Upper lobe of left lung (tissue), 6 donors: ENCODE data around the gene AHI1. TPM values are rescaled to one million over a fixed set of nuclear protein-coding genes. Genes with fewer than 3 reads are reported as not detected.

Experiments used
- ATAC-seq, 2 donors: fragments of 200-7000 bp; cut with Tn5 transposase; one replicate each; pipeline ENCODE4 v1.9.1; 2022; ENCODE audit warnings: mild to moderate bottlenecking in 2 of 2, moderate library complexity in 2 of 2; ENCODE audit not compliant: low FRiP score in 2 of 2
- DNase-seq, 2 donors: peaks; one replicate each; pipeline ENCODE4 v3.0.0-alpha.2; 2019 to 2020
- H3K27ac ChIP-seq, 4 donors: fragments of 200-600 bp; sonication (generic); one replicate each; pipeline ENCODE4 v1.5.1; 2016 to 2019
- H3K27me3 ChIP-seq, 4 donors: fragments of 200-600 bp; sonication (generic); one replicate each; pipeline ENCODE4 v1.5.1; 2017 to 2019
- H3K36me3 ChIP-seq, 4 donors: fragments of 200-600 bp; sonication (generic); one replicate each; pipeline ENCODE4 v1.5.1; 2016 to 2019
- H3K4me1 ChIP-seq, 4 donors: fragments of 200-600 bp; sonication (generic); one replicate each; pipeline ENCODE4 v1.5.1; 2018 to 2019
- H3K4me3 ChIP-seq, 4 donors: fragments of 200-600 bp; sonication (generic); one replicate each; pipeline ENCODE4 v1.5.1; 2017 to 2019; ENCODE audit warnings: mild to moderate bottlenecking in 2 of 4, moderate library complexity in 1 of 4
- H3K9me3 ChIP-seq, 4 donors: fragments of 200-600 bp; sonication (generic); one replicate each; pipeline ENCODE4 v1.5.1; 2018 to 2019
- CTCF ChIP-seq, 6 experiments: fragments of 450-650 bp in 4 of 6; fragments of 200-600 bp in 2 of 6; sonication (generic) in 2 of 6; IDR thresholded peaks; one replicate each; pipeline ENCODE4 v1.5.1; 2016 to 2019; ENCODE audit warnings: antibody characterized with exemption in 6 of 6
- EP300 ChIP-seq, 4 donors: sonication (generic); formaldehyde crosslinking; IDR thresholded peaks; one replicate each; pipeline ENCODE4 v1.5.1; 2017; ENCODE audit warnings: antibody characterized with exemption in 4 of 4, control low read depth in 2 of 4
- POLR2A ChIP-seq, 4 donors: fragments of 450-650 bp; IDR thresholded peaks; one replicate each; pipeline ENCODE4 v1.5.1; 2016 to 2017; ENCODE audit warnings: antibody characterized with exemption in 4 of 4, mild to moderate bottlenecking in 2 of 4
- POLR2AphosphoS5 ChIP-seq, 2 donors: sonication (generic); formaldehyde crosslinking; IDR thresholded peaks; one replicate each; pipeline ENCODE4 v1.5.1; 2017; ENCODE audit warnings: antibody characterized with exemption in 2 of 2
- WGBS, 2 donors: methylation state at CpG; one replicate each; pipeline ENCODE4 v1.1.5; 2017 to 2018; 5-methylcytosine and 5-hydroxymethylcytosine counted together
- total RNA-seq, 6 donors: library from RNA; depleted of rRNA in 4 of 6; stranded (reverse); fragments of >200 nt in 4 of 6; gene quantifications; one replicate each; pipeline versions ENCODE4 v1.1.0 to v1.2.1, GENCODE V29; 2016 to 2021
- donor health status: DM: no; HTN: no; CAD: no; lungs with moderate emphysema.
- donor health status: DM: no; HTN: yes; CAD: no; lungs with severe emphysema.

Gene AHI1
- total RNA-seq, 6 donors from 2014 or later: 17.1 to 57.6 (median 40.3) TPM

- Histone ChIP-seq H3K27ac (no peak overlapping the region), H3K4me1 (no peaks in the 10 kb centered on the region), H3K4me3 (no peak overlapping the region), H3K9me3 (peaks cover 20 to 40% (median 30%) of the 10 kb centered on the region in 4 donors), H3K27me3 (no peaks in the 10 kb centered on the region), H3K36me3 (peaks cover 5 to 34% (median 19%) of the 10 kb centered on the region in 4 donors)
- no peak for ATAC-seq
- WGBS, 2 donors: 93 to 98% methylated on average over 3 of the region's 3 CpGs
- TF ChIP-seq CTCF (IDR thresholded peaks at IDR 0.05): no peak
- no peak for DNase-seq
Measured at GRCh38 chr6:135481783-135482369, 15.7 kb downstream of the AHI1 start.

DNA sequence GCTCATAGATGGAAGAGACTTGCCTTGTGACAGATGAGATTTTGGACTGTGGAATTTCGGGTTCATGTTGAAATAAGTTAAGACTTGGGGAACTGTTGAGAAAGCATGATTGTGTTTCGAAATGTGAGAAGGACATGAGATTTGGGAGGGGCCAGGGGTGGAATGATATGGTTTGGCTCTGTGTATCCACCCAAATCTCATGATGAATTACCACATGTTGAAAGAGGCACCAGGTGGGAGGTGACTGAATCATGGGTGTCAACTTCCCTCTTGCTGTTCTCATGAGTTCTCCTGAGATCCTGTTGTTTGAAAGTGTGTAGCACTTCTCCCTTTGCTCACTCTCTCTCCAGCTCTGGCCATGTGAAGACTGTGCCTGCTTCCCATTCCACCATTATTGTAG lies 17.9 kb downstream of the AHI1 start:
- Histone ChIP-seq H3K36me3 (peaks cover 5 to 17% (median 14%) of the 10 kb centered on the region in 4 donors), H3K4me3 (no peak overlapping the region), H3K27me3 (no peaks in the 10 kb centered on the region), H3K27ac (no peak overlapping the region), H3K4me1 (no peaks in the 10 kb centered on the region), H3K9me3 (peaks cover 20 to 39% (median 30%) of the 10 kb centered on the region in 4 donors)
- no peak for ATAC-seq
- WGBS, 2 donors: 78 to 92% methylated on average over 2 of the region's 2 CpGs
- DNase-seq: no peak
- no peak for TF ChIP-seq EP300 (IDR thresholded peaks at IDR 0.05)

- DNase-seq: no peak
- no peaks in the 10 kb centered on the region for H3K27me3 ChIP-seq
- ATAC-seq: no peak
- no peaks in the 10 kb centered on the region for H3K4me1 ChIP-seq
- H3K4me3 ChIP-seq: no peak overlapping the region
- H3K36me3 ChIP-seq: peaks cover 5 to 14% (median 7%) of the 10 kb centered on the region in 4 donors
- TF ChIP-seq POLR2AphosphoS5 (IDR thresholded peaks at IDR 0.05): no peak
- TF ChIP-seq CTCF (IDR thresholded peaks at IDR 0.05): no peak
- TF ChIP-seq POLR2A (IDR thresholded peaks at IDR 0.05): no peak
- TF ChIP-seq EP300 (IDR thresholded peaks at IDR 0.05): no peak
- H3K9me3 ChIP-seq: peaks cover 12 to 35% (median 26%) of the 10 kb centered on the region in 4 donors
- H3K27ac ChIP-seq: no peak overlapping the region
Measured at GRCh38 chr6:135478626-135479025, 18.9 kb downstream of the AHI1 start.

GRCh38 chr6:135475292-135475886 lies 22.2 kb downstream of the AHI1 start:
- Histone ChIP-seq H3K4me1 (no peaks in the 10 kb centered on the region), H3K4me3 (no peak overlapping the region), H3K27me3 (no peaks in the 10 kb centered on the region), H3K36me3 (peaks cover 5 to 12% (median 6%) of the 10 kb centered on the region in 4 donors), H3K9me3 (peaks cover 0 to 7% (median under 1%) of the 10 kb centered on the region in 4 donors), H3K27ac (no peak overlapping the region)
- TF ChIP-seq EP300 (IDR thresholded peaks at IDR 0.05): no peak
- TF ChIP-seq POLR2AphosphoS5 (IDR thresholded peaks at IDR 0.05): no peak
- ATAC-seq (no peak), DNase-seq (no peak)
- WGBS, 2 donors: 57 to 65% methylated on average over 2 of the region's 2 CpGs

GRCh38 chr6:135474362-135474761 lies 23.2 kb downstream of the AHI1 start:
- Histone ChIP-seq H3K4me1 (no peaks in the 10 kb centered on the region), H3K9me3 (peaks cover 0 to 7% (median 1%) of the 10 kb centered on the region in 4 donors), H3K27ac (no peak overlapping the region), H3K27me3 (no peaks in the 10 kb centered on the region), H3K36me3 (peaks cover under 1 to 7% (median 3%) of the 10 kb centered on the region in 4 donors), H3K4me3 (no peak overlapping the region)
- no peak for ATAC-seq
- no peak for DNase-seq
- TF ChIP-seq POLR2A (IDR thresholded peaks at IDR 0.05): no peak

DNA sequence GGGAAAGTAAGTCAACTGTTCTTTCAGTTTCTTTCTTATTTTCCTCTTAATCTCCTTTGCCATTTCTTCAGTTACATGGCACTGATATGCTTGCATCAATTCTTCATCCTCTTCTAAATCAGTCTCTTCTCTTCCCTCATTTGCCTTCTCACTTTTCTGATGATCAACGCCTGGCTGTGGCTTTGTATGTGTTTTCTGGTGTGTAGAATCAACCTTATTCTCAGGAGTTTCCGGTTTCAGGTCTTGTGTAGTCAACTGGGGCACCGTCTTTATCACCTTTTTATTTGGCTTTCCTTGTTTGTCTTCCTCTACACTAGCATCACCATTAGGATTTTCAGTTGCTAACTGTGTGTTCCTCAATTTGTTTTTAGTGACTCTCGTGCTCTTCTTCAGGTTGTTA lies 31.6 kb downstream of the AHI1 start:
- TF ChIP-seq CTCF (IDR thresholded peaks at IDR 0.05): no peak
- TF ChIP-seq POLR2AphosphoS5 (IDR thresholded peaks at IDR 0.05): no peak
- no peak for TF ChIP-seq POLR2A (IDR thresholded peaks at IDR 0.05)
- no peak for TF ChIP-seq EP300 (IDR thresholded peaks at IDR 0.05)
- DNase-seq (no peak), ATAC-seq (no peak)
- WGBS, 2 donors: 84 to 86% methylated on average over 4 of the region's 4 CpGs
- Histone ChIP-seq H3K36me3 (peaks cover 0 to 20% (median 7%) of the 10 kb centered on the region in 4 donors), H3K27me3 (no peaks in the 10 kb centered on the region), H3K4me3 (no peak overlapping the region), H3K27ac (no peak overlapping the region), H3K4me1 (no peaks in the 10 kb centered on the region), H3K9me3 (peaks cover 0 to 3% (median 0%) of the 10 kb centered on the region in 4 donors)
